B cell (primary cell): ENCODE data around the gene GMNC. TPM values are rescaled to one million over a fixed set of nuclear protein-coding genes. Genes with fewer than 3 reads are reported as not detected.

ENCODE experiments used
- ATAC-seq: fragments of 200-7000 bp; cut with Tn5 transposase; one replicate; pipeline ENCODE4 v1.10.0; 2021; ENCODE audit warnings: low read depth, mild to moderate bottlenecking, moderate number of reproducible peaks, moderate library complexity
- CTCF ChIA-PET: fragments of 350-600 bp; sonication (Branson Sonifier 250); formaldehyde crosslinking; loops from one replicate; lab custom pipeline; 2021; ENCODE audit warnings: antibody characterized with exemption, inconsistent platforms; lab: Charles Lee
- POLR2A ChIA-PET: fragments of 350-600 bp; sonication (Branson Sonifier 250); formaldehyde crosslinking; loops from one replicate; lab custom pipeline; 2021; ENCODE audit warnings: antibody characterized with exemption; lab: Charles Lee
- DNase-seq: peaks from one replicate; pipeline ENCODE4 v3.0.0; 2013
- H2AFZ ChIP-seq: 2 replicates; pipeline ENCODE4 v1.6.1; 2012; ENCODE audit warnings: mild to moderate bottlenecking, low read depth, low read length; ENCODE audit not compliant: insufficient read depth, poor library complexity, severe bottlenecking
- H3K27ac ChIP-seq, 2 donors: 1 replicate in 1 of 2; 2 replicates in 1 of 2; pipeline ENCODE4 v1.5.1; 2012 to 2013; ENCODE audit warnings: low read length in 2 of 2, mild to moderate bottlenecking in 2 of 2, moderate library complexity in 1 of 2
- H3K27me3 ChIP-seq, 4 experiments: fragments of 200-600 bp in 1 of 4; sonication (generic) in 1 of 4; replicated peaks in 1 of 4; 1 replicate in 2 of 4; 2 replicates in 2 of 4; pipeline versions ENCODE4 v1.6.1 to v1.7.0; 2013 to 2016; ENCODE audit warnings: low read length in 3 of 4, mild to moderate bottlenecking in 2 of 4, mixed read lengths in 1 of 4, moderate library complexity in 1 of 4; ENCODE audit not compliant: insufficient read depth in 4 of 4, control insufficient read depth in 3 of 4; ENCODE audit errors: control extremely low read depth in 1 of 4
- H3K36me3 ChIP-seq, 2 experiments: replicated peaks in 1 of 2; 1 replicate in 1 of 2; 2 replicates in 1 of 2; pipeline versions ENCODE4 v1.6.1 to v1.7.1; 2013; ENCODE audit warnings: low read length in 1 of 2; ENCODE audit not compliant: insufficient read depth in 2 of 2, control insufficient read depth in 1 of 2; ENCODE audit errors: control extremely low read depth in 1 of 2, extremely low read depth in 1 of 2
- H3K4me1 ChIP-seq, 2 donors: fragments of 200-600 bp in 1 of 2; sonication (generic) in 1 of 2; 1 replicate in 1 of 2; 2 replicates in 1 of 2; pipeline versions ENCODE4 v1.5.1 to v1.6.1; 2013 to 2017; ENCODE audit warnings: low read length in 2 of 2; ENCODE audit not compliant: control insufficient read depth in 2 of 2, insufficient read depth in 2 of 2
- H3K4me2 ChIP-seq: replicated peaks from 2 replicates; pipeline ENCODE3; 2012; ENCODE audit warnings: mild to moderate bottlenecking, low read depth, low read length; ENCODE audit not compliant: poor library complexity, severe bottlenecking
- H3K4me3 ChIP-seq, 5 experiments: fragments of 200-600 bp in 1 of 5; sonication (generic) in 1 of 5; 1 replicate in 3 of 5; 2 replicates in 2 of 5; pipeline versions ENCODE4 v1.5.1 to v1.7.0; 2011 to 2016; ENCODE audit warnings: low read length in 4 of 5, mild to moderate bottlenecking in 4 of 5, low read depth in 2 of 5, control low read depth in 1 of 5, moderate library complexity in 1 of 5; ENCODE audit not compliant: insufficient read depth in 1 of 5; ENCODE audit errors: control extremely low read depth in 1 of 5, extremely low read depth in 1 of 5
- H3K79me2 ChIP-seq: fragments of 200-600 bp; sonication (generic); one replicate; pipeline ENCODE4 v1.6.0; 2016; ENCODE audit warnings: low read length; ENCODE audit not compliant: control insufficient read depth, insufficient read depth
- H3K9ac ChIP-seq: fragments of 200-600 bp; sonication (generic); 2 replicates; pipeline ENCODE4 v1.6.1; 2017; ENCODE audit warnings: mild to moderate bottlenecking, low read length, moderate library complexity
- H3K9me3 ChIP-seq, 3 donors: one replicate each; pipeline versions ENCODE4 v1.6.1 to v1.7.1; 2013; ENCODE audit warnings: low read length in 2 of 3; ENCODE audit not compliant: control insufficient read depth in 2 of 3, insufficient read depth in 1 of 3; ENCODE audit errors: control extremely low read depth in 1 of 3
- H4K20me1 ChIP-seq: 2 replicates; pipeline ENCODE4 v1.6.0; 2012; ENCODE audit warnings: mild to moderate bottlenecking, low read length; ENCODE audit not compliant: insufficient read depth, control insufficient read depth, poor library complexity, severe bottlenecking
- H3K27ac Mint-ChIP-seq: one replicate; pipeline ENCODE4 v1.8.0; 2021; ENCODE audit warnings: mixed read lengths
- H3K27me3 Mint-ChIP-seq: one replicate; pipeline ENCODE4 v1.8.0; 2021; ENCODE audit warnings: mixed read lengths
- H3K4me1 Mint-ChIP-seq: one replicate; pipeline ENCODE4 v1.8.0; 2021; ENCODE audit warnings: mixed read lengths
- H3K4me3 Mint-ChIP-seq: one replicate; pipeline ENCODE4 v1.8.0; 2021; ENCODE audit warnings: mixed read lengths
- H3K9me3 Mint-ChIP-seq: one replicate; pipeline ENCODE4 v1.8.0; 2022; ENCODE audit warnings: mixed read lengths; ENCODE audit not compliant: insufficient read depth
- EZH2 ChIP-seq: IDR thresholded peaks from 2 replicates; pipeline ENCODE4 v1.6.1; 2012; ENCODE audit warnings: borderline replicate concordance, low read depth, mild to moderate bottlenecking, moderate library complexity, low read length; ENCODE audit not compliant: insufficient read depth, poor library complexity, severe bottlenecking
- WGBS: methylation state at CpG from one replicate; pipeline ENCODE4 v1.1.5; 2013; ENCODE audit warnings: missing lambda C conversion rate; ENCODE audit not compliant: insufficient coverage; 5-methylcytosine and 5-hydroxymethylcytosine counted together
- intact Hi-C: fragments of 100-400 bp; cut with micrococcal nuclease; formaldehyde crosslinking; loops from one replicate; pipeline ENCODE4 v1.10.0; 2022
- polyA plus RNA-seq: library from polyadenylated mRNA; depleted of rRNA; stranded (reverse); fragments of >200 nt; gene quantifications from 2 replicates; pipeline ENCODE4 v1.2.3, GENCODE V29; 2012
- total RNA-seq, 2 donors: library from RNA; stranded (reverse); fragments of 120-200 nt in 1 of 2; gene quantifications; 1 replicate in 1 of 2; 2 replicates in 1 of 2; pipeline versions ENCODE4 v1.2.3 to v1.2.4, GENCODE V29; 2013 to 2022
- TF ChIP-seq, protein P1 (sequence below): fragments of 200-600 bp; IDR thresholded peaks from one replicate; pipeline ENCODE4 v1.8.0; 2022; ENCODE audit warnings: antibody characterized with exemption, mild to moderate bottlenecking

GMNC gene
- total and polyA plus RNA-seq, 2 donors (not counting 1 experiment from before 2014, with no cell fraction given): not detected

DNA sequence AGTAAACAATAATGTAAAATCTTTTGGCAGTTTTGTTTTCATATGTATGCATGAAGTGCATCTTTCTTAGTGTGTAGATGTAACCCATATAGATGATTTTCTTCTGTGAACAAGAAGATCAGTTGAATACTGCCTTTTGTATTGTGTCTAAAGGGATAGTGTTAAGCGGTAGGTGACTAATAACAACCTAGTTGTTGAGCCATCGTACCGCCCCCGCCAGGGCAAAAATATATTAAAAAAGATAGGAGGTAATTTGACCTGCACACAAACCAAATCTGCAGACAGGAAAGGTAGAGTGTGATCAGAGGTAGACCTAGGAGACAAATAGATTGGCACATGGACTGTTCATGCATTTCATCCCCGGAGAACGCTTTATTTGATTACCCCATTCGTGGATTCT, 3.3 kb upstream of the GMNC start:
- DNase-seq (no peak), ATAC-seq (no peak)
- no peak overlapping the region for H3K4me2 ChIP-seq
- Mint-ChIP-seq H3K4me3 (no peak overlapping the region), H3K9me3 (no peaks in the 10 kb centered on the region), H3K4me1 (peaks cover 10% of the 10 kb centered on the region), H3K27me3 (peaks cover 48% of the 10 kb centered on the region), H3K27ac (no peak overlapping the region)
- peaks cover 0 to 17% (median 8%) of the 10 kb centered on the region in 4 experiments for H3K27me3 ChIP-seq
- H3K27ac ChIP-seq: no peak overlapping the region
- ChIA-PET POLR2A (no interaction called here), CTCF (no interaction called here)
- no peak overlapping the region for H3K9ac ChIP-seq
- H3K36me3 ChIP-seq: no peaks in the 10 kb centered on the region
- H2AFZ ChIP-seq: no peak overlapping the region
- no peaks in the 10 kb centered on the region for H4K20me1 ChIP-seq
- TF ChIP-seq EZH2: no peak
- TF ChIP-seq, protein P1, sequence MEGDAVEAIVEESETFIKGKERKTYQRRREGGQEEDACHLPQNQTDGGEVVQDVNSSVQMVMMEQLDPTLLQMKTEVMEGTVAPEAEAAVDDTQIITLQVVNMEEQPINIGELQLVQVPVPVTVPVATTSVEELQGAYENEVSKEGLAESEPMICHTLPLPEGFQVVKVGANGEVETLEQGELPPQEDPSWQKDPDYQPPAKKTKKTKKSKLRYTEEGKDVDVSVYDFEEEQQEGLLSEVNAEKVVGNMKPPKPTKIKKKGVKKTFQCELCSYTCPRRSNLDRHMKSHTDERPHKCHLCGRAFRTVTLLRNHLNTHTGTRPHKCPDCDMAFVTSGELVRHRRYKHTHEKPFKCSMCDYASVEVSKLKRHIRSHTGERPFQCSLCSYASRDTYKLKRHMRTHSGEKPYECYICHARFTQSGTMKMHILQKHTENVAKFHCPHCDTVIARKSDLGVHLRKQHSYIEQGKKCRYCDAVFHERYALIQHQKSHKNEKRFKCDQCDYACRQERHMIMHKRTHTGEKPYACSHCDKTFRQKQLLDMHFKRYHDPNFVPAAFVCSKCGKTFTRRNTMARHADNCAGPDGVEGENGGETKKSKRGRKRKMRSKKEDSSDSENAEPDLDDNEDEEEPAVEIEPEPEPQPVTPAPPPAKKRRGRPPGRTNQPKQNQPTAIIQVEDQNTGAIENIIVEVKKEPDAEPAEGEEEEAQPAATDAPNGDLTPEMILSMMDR: no peak
- peaks cover 4 to 8% of the 10 kb centered on the region in 2 donors for H3K4me1 ChIP-seq
- intact Hi-C loops: no loop called here
- 40% methylated on average over 1 of the region's 7 CpGs for WGBS
- no peaks in the 10 kb centered on the region for H3K79me2 ChIP-seq
- no peak overlapping the region for H3K4me3 ChIP-seq
- H3K9me3 ChIP-seq: peaks cover 0 to 2% (median 0%) of the 10 kb centered on the region in 3 donors

DNA sequence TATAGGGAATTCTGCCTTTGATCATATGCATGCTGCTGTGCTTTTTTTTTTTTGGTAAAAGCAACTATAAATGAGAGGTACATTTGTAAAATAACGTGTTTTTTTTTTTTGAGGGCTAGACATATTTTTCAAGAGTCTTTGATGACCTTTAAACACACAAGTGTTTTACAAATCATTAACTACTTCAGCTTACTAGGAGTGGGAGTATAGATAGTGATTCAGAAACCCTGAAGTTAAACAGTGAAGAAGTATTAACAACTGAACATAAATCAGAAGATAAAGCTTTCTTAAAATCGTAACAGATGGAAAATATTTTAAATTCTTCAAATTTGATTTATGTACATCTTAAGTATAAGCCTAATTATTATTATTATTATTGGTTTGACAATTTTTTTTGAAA, 2.9 kb upstream of the GMNC start:
- H3K79me2 ChIP-seq: no peaks in the 10 kb centered on the region
- peaks cover 52% of the 10 kb centered on the region for H3K27me3 Mint-ChIP-seq
- no peak for ATAC-seq
- H3K36me3 ChIP-seq: no peaks in the 10 kb centered on the region
- H2AFZ ChIP-seq: no peak overlapping the region
- H3K4me1 Mint-ChIP-seq: peaks cover 10% of the 10 kb centered on the region
- H3K4me3 Mint-ChIP-seq: no peak overlapping the region
- H3K9me3 Mint-ChIP-seq: no peaks in the 10 kb centered on the region
- no peak overlapping the region for H3K27ac Mint-ChIP-seq
- TF ChIP-seq EZH2: no peak
- TF ChIP-seq, protein P1: no peak
- POLR2A ChIA-PET: no interaction called here
- no peaks in the 10 kb centered on the region for H4K20me1 ChIP-seq
- peaks cover 0 to 20% (median 10%) of the 10 kb centered on the region in 4 experiments for H3K27me3 ChIP-seq
- intact Hi-C loops: no loop called here
- no peak for DNase-seq
- H3K9ac ChIP-seq: no peak overlapping the region
- CTCF ChIA-PET: no interaction called here
- WGBS: no CpG with 5 or more reads among the region's 2 CpGs
- H3K9me3 ChIP-seq: peaks cover 0 to 2% (median 0%) of the 10 kb centered on the region in 3 donors
- no peak overlapping the region for H3K4me2 ChIP-seq
- no peak overlapping the region for H3K27ac ChIP-seq
- peaks cover 4 to 8% of the 10 kb centered on the region in 2 donors for H3K4me1 ChIP-seq
- H3K4me3 ChIP-seq: no peak overlapping the region
